HL-60 (cell line): ENCODE measurements around the gene PRSS33.

Experiments
- DNase-seq, 2 experiments: peaks; one replicate each; pipeline ENCODE4 v3.0.0-alpha.2; 2010 to 2020; ENCODE audit warnings: low read depth in 1 of 2, low spot score in 1 of 2
- H3K27ac ChIP-seq: fragments of 250-450 bp; sonication (Bioruptor Pico); replicated peaks from 2 replicates; pipeline ENCODE4 v1.5.1; 2020; ENCODE audit warnings: mild to moderate bottlenecking, moderate library complexity
- H3K27me3 ChIP-seq: fragments of 250-450 bp; sonication (Bioruptor Pico); 2 replicates; pipeline ENCODE4 v1.5.1; 2021; ENCODE audit warnings: mild to moderate bottlenecking, moderate library complexity; ENCODE audit not compliant: insufficient read depth, poor library complexity, severe bottlenecking
- H3K4me3 ChIP-seq: replicated peaks from 2 replicates; pipeline ENCODE4 v1.5.1; 2011; ENCODE audit warnings: mild to moderate bottlenecking, control low read depth, low read length; ENCODE audit not compliant: insufficient read depth
- GABPA ChIP-seq: IDR thresholded peaks from 2 replicates; pipeline ENCODE4 v1.6.1; 2012; ENCODE audit warnings: low read depth
- POLR2AphosphoS5 ChIP-seq: IDR thresholded peaks from 2 replicates; pipeline ENCODE4 v1.6.1; 2012; ENCODE audit warnings: low read depth
- SPI1 ChIP-seq: IDR thresholded peaks from 2 replicates; pipeline ENCODE4 v1.6.1; 2012; ENCODE audit warnings: low read depth, mild to moderate bottlenecking, borderline replicate concordance
- TF ChIP-seq, protein P1 (sequence below): IDR thresholded peaks from one replicate; pipeline ENCODE4 v1.5.1; 2011; ENCODE audit warnings: low read length, control low read depth, inconsistent platforms; ENCODE audit not compliant: insufficient read depth
- TF ChIP-seq, protein P2 (sequence below): IDR thresholded peaks from 2 replicates; pipeline ENCODE4 v1.6.1; 2012; ENCODE audit warnings: low read depth; ENCODE audit not compliant: insufficient replicate concordance

The PRSS33 gene

DNA sequence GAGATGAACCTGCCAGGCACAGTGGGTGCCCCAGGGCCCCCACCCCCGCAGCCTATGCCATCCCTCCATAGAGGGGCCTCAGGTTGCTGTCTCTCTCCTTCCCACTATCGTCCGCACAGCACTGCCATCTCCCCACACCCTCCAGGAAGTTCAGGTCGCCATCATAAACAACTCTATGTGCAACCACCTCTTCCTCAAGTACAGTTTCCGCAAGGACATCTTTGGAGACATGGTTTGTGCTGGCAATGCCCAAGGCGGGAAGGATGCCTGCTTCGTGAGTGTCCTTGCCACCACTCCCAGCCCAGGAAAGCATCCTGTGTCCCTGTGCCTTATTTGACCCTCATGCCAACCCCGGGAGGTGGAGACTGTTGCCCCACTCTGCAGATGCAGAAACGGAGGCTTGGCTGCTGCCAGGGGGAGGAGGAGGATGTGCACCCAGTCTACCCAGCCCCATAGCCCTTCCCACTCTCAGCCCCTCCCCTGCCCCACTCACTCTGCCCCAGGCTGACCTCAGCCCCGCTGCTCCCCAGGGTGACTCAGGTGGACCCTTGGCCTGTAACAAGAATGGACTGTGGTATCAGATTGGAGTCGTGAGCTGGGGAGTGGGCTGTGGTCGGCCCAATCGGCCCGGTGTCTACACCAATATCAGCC lies 33.6 kb upstream of the PRSS33 start:
- no peak for DNase-seq
- H3K4me3 ChIP-seq, result no peak overlapping the region

DNA sequence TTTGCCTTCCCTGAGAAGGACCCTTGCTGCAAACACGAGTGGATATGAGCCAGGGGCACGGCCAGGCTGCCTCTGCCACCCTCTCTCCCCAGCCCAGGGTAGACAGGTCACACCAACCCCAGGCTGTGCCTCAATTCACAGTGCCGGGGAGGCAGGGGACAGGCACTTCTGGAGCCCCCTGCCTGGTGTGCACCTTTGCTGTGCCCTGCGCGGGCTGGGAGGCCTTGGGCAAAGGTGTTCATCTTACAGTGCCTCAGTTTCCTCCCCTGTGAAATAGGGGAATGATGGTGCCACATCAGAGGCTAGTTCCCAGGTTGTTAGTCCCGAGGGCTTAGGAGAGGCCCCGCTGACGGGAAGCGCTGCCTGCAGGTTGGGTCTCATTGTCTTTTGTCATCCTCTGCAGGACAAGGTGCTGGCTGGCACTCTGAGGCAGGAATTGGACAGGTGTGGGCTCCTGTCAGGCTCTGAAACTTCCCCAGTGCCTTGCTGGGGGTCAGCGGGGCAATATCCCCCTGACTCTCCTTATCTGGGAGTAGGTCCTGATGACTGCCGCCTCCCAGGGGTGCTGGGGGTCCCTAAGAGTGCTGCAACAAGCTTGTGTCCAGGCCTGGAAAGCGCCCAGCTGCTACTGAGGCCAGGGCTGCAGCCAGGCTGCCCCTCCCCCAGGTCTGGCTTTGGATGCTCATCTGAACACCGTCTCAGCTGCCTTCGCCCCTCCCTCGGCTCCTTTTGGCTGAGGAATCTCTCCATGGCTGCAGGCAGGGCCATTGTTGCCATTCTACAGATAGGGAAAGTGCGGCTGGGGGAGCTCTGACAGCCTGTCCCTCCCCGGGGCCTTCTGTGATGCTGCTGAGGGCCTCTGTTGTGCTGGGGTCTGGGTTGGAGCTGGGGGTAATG lies 32.8 kb upstream of the PRSS33 start:
- Histone ChIP-seq H3K27ac (no peak overlapping the region), H3K27me3 (no peaks in the 10 kb centered on the region), H3K4me3 (no peak overlapping the region)
- DNase-seq, result no peak
- TF ChIP-seq, protein P1, sequence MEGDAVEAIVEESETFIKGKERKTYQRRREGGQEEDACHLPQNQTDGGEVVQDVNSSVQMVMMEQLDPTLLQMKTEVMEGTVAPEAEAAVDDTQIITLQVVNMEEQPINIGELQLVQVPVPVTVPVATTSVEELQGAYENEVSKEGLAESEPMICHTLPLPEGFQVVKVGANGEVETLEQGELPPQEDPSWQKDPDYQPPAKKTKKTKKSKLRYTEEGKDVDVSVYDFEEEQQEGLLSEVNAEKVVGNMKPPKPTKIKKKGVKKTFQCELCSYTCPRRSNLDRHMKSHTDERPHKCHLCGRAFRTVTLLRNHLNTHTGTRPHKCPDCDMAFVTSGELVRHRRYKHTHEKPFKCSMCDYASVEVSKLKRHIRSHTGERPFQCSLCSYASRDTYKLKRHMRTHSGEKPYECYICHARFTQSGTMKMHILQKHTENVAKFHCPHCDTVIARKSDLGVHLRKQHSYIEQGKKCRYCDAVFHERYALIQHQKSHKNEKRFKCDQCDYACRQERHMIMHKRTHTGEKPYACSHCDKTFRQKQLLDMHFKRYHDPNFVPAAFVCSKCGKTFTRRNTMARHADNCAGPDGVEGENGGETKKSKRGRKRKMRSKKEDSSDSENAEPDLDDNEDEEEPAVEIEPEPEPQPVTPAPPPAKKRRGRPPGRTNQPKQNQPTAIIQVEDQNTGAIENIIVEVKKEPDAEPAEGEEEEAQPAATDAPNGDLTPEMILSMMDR, result no peak
- TF ChIP-seq, protein P2, sequence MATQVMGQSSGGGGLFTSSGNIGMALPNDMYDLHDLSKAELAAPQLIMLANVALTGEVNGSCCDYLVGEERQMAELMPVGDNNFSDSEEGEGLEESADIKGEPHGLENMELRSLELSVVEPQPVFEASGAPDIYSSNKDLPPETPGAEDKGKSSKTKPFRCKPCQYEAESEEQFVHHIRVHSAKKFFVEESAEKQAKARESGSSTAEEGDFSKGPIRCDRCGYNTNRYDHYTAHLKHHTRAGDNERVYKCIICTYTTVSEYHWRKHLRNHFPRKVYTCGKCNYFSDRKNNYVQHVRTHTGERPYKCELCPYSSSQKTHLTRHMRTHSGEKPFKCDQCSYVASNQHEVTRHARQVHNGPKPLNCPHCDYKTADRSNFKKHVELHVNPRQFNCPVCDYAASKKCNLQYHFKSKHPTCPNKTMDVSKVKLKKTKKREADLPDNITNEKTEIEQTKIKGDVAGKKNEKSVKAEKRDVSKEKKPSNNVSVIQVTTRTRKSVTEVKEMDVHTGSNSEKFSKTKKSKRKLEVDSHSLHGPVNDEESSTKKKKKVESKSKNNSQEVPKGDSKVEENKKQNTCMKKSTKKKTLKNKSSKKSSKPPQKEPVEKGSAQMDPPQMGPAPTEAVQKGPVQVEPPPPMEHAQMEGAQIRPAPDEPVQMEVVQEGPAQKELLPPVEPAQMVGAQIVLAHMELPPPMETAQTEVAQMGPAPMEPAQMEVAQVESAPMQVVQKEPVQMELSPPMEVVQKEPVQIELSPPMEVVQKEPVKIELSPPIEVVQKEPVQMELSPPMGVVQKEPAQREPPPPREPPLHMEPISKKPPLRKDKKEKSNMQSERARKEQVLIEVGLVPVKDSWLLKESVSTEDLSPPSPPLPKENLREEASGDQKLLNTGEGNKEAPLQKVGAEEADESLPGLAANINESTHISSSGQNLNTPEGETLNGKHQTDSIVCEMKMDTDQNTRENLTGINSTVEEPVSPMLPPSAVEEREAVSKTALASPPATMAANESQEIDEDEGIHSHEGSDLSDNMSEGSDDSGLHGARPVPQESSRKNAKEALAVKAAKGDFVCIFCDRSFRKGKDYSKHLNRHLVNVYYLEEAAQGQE, result no peak
- TF ChIP-seq POLR2AphosphoS5 (no peak), GABPA (no peak), SPI1 (no peak)

More for the DNA sequence above, 33.6 kb upstream of the PRSS33 start:
- TF ChIP-seq SPI1 (no peak), POLR2AphosphoS5 (no peak), GABPA (no peak)
- TF ChIP-seq, protein P1, result no peak
- TF ChIP-seq, protein P2, result no peak
- H3K27me3 ChIP-seq, result no peaks in the 10 kb centered on the region
- H3K27ac ChIP-seq, result no peak overlapping the region

DNA sequence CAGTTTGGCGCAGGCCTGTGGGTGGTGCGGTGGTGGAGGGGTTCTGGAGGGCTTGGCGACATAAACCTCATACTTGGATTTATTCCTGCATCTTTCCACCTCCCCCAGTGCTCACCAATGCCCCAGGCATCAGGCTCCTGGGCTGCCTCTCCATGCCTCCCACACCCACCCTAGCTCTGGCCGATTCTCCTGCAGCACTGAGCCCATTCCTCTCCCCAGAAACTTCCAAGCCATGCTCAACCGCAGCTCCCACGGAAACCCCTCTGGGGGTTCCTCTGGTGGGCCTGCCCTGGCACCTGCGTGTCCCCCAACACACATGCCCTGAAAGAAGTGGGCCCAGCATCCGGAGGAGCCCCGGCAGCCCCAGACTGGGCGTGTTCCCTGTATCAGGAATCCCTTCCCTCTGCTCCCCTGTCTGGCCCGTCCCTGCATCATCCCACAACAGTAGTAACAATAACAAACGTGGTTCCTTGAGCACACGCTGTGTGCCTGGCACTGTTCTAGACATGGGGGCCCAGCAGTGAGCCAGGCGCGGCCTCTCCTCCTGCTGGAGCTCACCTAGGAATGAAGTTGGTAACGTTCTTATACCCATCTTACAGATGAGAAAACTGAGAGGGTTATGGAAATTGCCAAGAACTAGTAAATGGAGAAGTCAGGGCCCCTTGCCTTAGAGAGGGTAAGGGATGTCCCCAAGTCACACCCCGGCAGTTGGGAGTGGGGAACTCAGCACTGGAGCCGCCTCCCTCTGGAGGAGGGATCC lies 32.0 kb upstream of the PRSS33 start:
- TF ChIP-seq, protein P1, result no peak
- no peak for DNase-seq
- H3K4me3 ChIP-seq, result no peak overlapping the region
- no peak overlapping the region for H3K27ac ChIP-seq
- H3K27me3 ChIP-seq, result no peaks in the 10 kb centered on the region
